K562 (cell line): ENCODE measurements around the gene PURA. TPM values are rescaled to one million over a fixed set of nuclear protein-coding genes. Genes with fewer than 3 reads are reported as not detected.

Experiments used
- GATAD2A ChIP-seq: fragments of 450-650 bp; IDR thresholded peaks from 2 replicates; pipeline ENCODE4 v1.6.1; 2017
- KAT7 ChIP-seq: sonication (generic); formaldehyde crosslinking; IDR thresholded peaks from 2 replicates; pipeline ENCODE4 v1.8.0; 2022; ENCODE audit warnings: missing genetic modification reagents, mild to moderate bottlenecking, borderline replicate concordance
- KAT8 ChIP-seq: fragments of 450-650 bp; IDR thresholded peaks from 2 replicates; pipeline ENCODE4 v1.6.1; 2016; ENCODE audit warnings: low read depth, mild to moderate bottlenecking
- NBN ChIP-seq: fragments of 450-650 bp; IDR thresholded peaks from 2 replicates; pipeline ENCODE4 v1.6.1; 2016; ENCODE audit warnings: low read depth, mild to moderate bottlenecking
- TOE1 ChIP-seq, 2 experiments: fragments of 450-650 bp in 1 of 2; sonication (generic) in 1 of 2; formaldehyde crosslinking in 1 of 2; IDR thresholded peaks; 2 replicates each; pipeline versions ENCODE4 v1.7.1 to v1.8.0; 2016 to 2022; ENCODE audit warnings: borderline replicate concordance in 2 of 2, mild to moderate bottlenecking in 2 of 2, antibody characterized with exemption in 1 of 2, inconsistent platforms in 1 of 2, low read depth in 1 of 2, missing genetic modification reagents in 1 of 2, moderate library complexity in 1 of 2
- ZC3H11A ChIP-seq: IDR thresholded peaks from 2 replicates; pipeline ENCODE4 v1.6.1; 2012; ENCODE audit warnings: low read depth, low read length, improper control_type of control experiment
- ZNF384 ChIP-seq: IDR thresholded peaks from 2 replicates; pipeline ENCODE4 v1.6.1; 2012; ENCODE audit warnings: low read depth, low read length, improper control_type of control experiment
- polyA plus RNA-seq, 8 experiments: library from polyadenylated mRNA; depleted of rRNA in 4 of 8; stranded (reverse) in 5 of 8; unstranded in 3 of 8; fragments of >200 nt; fragmentation: Nextera tagmentation in 2 of 8; fragmentation: Illumina TruSeq in 1 of 8; extraction: Ambion mirVana in 2 of 8; extraction: Trizol in 1 of 8; gene quantifications; 2 replicates each; pipeline versions ENCODE4 v1.2.1 to v1.2.3, GENCODE V29; 2011 to 2014; ENCODE audit warnings: inconsistent platforms in 1 of 8, missing spikeins in 1 of 8
- total RNA-seq, 7 experiments: library from RNA; depleted of rRNA in 6 of 7; stranded (reverse); fragments of >200 nt in 6 of 7; fragmentation: Illumina TruSeq in 2 of 7; extraction: Trizol in 2 of 7; gene quantifications; 2 replicates each; pipeline versions ENCODE4 v1.2.1 to v1.2.3, GENCODE V29; 2011 to 2021; ENCODE audit warnings: low replicate concordance in 1 of 7
- TF ChIP-seq, protein P1 (sequence below): fragments of 450-650 bp; IDR thresholded peaks from 2 replicates; pipeline ENCODE4 v1.6.1; 2016; ENCODE audit warnings: missing biosample characterization, missing genetic modification characterization
- TF ChIP-seq, protein P2 (sequence below): fragments of 450-650 bp; IDR thresholded peaks from 2 replicates; pipeline ENCODE4 v1.6.1; 2017; ENCODE audit warnings: antibody characterized with exemption
- TF ChIP-seq, protein P3 (sequence below): fragments of 450-650 bp; IDR thresholded peaks from 2 replicates; pipeline ENCODE4 v1.6.1; 2016; ENCODE audit warnings: mild to moderate bottlenecking, moderate library complexity

Gene PURA
- total and polyA plus RNA-seq, 9 of the 15 experiments (the other 6 are each of a cell fraction or from before 2014, with no cell fraction given), result 3.2 to 11.1 (median 5.4) TPM

DNA sequence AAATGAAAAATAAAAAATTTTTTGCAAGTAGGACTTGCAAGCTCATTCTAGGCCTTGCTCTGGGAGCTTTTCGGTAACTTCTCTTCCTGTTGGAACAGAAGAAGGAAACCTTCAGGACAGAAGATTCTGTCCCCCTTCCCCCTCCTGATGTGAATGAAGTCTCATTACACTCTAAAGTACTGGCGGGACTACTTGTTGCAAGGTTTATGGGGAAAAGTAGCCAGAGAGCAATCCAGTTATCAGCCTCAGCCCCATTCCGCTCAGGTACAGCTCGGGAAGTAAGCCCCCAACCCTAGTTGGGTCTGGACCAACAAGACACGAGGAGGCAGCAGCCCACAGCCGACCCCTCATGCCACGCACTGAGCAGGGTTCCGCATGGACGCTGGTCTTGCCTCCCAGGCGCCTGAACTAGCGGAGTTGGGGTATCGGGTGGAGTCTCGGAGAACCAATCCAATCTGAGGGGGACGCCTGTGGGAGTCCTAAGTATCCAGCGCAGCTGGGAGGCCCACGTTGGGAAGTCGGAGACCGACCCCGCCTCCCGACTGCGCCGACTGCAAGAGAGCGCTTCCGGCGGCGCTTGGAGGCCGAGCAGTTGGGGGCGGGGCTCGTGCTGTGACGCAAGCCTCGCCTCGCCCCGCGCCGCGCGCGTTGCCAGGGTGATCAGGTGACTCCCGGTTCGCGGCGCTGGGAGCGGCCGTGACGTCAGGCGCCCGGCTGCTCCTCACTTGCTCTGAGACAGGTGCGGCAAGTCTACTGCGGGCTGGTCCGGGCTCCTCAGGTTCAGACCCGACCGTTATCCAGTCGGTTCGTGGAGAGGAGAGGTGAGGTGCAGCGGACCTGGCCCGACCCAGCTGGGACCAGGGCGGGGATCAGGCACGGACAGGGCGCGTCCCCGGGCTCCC, 60.8 kb downstream of the PURA start, which contains the start of gene CYSTM1 (continued):
- TF ChIP-seq TOE1 (IDR thresholded peaks at IDR 0.05; ENCODE audit: borderline replicate concordance) (peak; percentile 73), TOE1 (CRISPR knock-in tag; IDR thresholded peaks at IDR 0.05; ENCODE audit: borderline replicate concordance, low read depth) (no peak), GATAD2A (no peak), NBN (no peak), ZC3H11A (no peak), ZNF384 (no peak), KAT8 (no peak), KAT7 (CRISPR knock-in tag) (0 out of 2 replicates have a peak, but pooled peaks have one; percentile 62)
- TF ChIP-seq, protein P1, sequence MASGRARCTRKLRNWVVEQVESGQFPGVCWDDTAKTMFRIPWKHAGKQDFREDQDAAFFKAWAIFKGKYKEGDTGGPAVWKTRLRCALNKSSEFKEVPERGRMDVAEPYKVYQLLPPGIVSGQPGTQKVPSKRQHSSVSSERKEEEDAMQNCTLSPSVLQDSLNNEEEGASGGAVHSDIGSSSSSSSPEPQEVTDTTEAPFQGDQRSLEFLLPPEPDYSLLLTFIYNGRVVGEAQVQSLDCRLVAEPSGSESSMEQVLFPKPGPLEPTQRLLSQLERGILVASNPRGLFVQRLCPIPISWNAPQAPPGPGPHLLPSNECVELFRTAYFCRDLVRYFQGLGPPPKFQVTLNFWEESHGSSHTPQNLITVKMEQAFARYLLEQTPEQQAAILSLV (tag), result no peak
- TF ChIP-seq, protein P2, sequence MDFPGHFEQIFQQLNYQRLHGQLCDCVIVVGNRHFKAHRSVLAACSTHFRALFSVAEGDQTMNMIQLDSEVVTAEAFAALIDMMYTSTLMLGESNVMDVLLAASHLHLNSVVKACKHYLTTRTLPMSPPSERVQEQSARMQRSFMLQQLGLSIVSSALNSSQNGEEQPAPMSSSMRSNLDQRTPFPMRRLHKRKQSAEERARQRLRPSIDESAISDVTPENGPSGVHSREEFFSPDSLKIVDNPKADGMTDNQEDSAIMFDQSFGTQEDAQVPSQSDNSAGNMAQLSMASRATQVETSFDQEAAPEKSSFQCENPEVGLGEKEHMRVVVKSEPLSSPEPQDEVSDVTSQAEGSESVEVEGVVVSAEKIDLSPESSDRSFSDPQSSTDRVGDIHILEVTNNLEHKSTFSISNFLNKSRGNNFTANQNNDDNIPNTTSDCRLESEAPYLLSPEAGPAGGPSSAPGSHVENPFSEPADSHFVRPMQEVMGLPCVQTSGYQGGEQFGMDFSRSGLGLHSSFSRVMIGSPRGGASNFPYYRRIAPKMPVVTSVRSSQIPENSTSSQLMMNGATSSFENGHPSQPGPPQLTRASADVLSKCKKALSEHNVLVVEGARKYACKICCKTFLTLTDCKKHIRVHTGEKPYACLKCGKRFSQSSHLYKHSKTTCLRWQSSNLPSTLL, result no peak
- TF ChIP-seq, protein P3, sequence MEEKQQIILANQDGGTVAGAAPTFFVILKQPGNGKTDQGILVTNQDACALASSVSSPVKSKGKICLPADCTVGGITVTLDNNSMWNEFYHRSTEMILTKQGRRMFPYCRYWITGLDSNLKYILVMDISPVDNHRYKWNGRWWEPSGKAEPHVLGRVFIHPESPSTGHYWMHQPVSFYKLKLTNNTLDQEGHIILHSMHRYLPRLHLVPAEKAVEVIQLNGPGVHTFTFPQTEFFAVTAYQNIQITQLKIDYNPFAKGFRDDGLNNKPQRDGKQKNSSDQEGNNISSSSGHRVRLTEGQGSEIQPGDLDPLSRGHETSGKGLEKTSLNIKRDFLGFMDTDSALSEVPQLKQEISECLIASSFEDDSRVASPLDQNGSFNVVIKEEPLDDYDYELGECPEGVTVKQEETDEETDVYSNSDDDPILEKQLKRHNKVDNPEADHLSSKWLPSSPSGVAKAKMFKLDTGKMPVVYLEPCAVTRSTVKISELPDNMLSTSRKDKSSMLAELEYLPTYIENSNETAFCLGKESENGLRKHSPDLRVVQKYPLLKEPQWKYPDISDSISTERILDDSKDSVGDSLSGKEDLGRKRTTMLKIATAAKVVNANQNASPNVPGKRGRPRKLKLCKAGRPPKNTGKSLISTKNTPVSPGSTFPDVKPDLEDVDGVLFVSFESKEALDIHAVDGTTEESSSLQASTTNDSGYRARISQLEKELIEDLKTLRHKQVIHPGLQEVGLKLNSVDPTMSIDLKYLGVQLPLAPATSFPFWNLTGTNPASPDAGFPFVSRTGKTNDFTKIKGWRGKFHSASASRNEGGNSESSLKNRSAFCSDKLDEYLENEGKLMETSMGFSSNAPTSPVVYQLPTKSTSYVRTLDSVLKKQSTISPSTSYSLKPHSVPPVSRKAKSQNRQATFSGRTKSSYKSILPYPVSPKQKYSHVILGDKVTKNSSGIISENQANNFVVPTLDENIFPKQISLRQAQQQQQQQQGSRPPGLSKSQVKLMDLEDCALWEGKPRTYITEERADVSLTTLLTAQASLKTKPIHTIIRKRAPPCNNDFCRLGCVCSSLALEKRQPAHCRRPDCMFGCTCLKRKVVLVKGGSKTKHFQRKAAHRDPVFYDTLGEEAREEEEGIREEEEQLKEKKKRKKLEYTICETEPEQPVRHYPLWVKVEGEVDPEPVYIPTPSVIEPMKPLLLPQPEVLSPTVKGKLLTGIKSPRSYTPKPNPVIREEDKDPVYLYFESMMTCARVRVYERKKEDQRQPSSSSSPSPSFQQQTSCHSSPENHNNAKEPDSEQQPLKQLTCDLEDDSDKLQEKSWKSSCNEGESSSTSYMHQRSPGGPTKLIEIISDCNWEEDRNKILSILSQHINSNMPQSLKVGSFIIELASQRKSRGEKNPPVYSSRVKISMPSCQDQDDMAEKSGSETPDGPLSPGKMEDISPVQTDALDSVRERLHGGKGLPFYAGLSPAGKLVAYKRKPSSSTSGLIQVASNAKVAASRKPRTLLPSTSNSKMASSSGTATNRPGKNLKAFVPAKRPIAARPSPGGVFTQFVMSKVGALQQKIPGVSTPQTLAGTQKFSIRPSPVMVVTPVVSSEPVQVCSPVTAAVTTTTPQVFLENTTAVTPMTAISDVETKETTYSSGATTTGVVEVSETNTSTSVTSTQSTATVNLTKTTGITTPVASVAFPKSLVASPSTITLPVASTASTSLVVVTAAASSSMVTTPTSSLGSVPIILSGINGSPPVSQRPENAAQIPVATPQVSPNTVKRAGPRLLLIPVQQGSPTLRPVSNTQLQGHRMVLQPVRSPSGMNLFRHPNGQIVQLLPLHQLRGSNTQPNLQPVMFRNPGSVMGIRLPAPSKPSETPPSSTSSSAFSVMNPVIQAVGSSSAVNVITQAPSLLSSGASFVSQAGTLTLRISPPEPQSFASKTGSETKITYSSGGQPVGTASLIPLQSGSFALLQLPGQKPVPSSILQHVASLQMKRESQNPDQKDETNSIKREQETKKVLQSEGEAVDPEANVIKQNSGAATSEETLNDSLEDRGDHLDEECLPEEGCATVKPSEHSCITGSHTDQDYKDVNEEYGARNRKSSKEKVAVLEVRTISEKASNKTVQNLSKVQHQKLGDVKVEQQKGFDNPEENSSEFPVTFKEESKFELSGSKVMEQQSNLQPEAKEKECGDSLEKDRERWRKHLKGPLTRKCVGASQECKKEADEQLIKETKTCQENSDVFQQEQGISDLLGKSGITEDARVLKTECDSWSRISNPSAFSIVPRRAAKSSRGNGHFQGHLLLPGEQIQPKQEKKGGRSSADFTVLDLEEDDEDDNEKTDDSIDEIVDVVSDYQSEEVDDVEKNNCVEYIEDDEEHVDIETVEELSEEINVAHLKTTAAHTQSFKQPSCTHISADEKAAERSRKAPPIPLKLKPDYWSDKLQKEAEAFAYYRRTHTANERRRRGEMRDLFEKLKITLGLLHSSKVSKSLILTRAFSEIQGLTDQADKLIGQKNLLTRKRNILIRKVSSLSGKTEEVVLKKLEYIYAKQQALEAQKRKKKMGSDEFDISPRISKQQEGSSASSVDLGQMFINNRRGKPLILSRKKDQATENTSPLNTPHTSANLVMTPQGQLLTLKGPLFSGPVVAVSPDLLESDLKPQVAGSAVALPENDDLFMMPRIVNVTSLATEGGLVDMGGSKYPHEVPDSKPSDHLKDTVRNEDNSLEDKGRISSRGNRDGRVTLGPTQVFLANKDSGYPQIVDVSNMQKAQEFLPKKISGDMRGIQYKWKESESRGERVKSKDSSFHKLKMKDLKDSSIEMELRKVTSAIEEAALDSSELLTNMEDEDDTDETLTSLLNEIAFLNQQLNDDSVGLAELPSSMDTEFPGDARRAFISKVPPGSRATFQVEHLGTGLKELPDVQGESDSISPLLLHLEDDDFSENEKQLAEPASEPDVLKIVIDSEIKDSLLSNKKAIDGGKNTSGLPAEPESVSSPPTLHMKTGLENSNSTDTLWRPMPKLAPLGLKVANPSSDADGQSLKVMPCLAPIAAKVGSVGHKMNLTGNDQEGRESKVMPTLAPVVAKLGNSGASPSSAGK, result no peak
